ENCODE results near the gene EFCAB14.

DNA sequence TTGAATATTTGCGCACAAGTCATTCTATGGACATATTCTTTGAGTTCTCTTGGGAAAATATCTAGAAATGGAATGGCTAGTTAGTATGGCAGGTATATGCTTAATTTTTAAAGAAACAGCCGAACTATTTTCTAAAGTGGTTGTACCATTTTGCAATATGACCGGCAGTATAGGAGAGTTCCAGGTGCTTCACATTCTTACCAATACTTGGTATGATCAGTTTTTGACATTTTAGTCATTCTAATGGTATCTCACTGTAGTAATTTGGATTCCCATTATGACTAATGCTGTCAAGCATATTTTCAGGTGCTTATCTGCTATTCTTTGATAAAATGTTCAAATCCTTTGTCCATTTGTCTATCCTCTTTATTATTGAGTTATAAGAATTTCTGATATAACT is 71.3 kb downstream of the EFCAB14 start:
- TF ChIP-seq, protein P1, sequence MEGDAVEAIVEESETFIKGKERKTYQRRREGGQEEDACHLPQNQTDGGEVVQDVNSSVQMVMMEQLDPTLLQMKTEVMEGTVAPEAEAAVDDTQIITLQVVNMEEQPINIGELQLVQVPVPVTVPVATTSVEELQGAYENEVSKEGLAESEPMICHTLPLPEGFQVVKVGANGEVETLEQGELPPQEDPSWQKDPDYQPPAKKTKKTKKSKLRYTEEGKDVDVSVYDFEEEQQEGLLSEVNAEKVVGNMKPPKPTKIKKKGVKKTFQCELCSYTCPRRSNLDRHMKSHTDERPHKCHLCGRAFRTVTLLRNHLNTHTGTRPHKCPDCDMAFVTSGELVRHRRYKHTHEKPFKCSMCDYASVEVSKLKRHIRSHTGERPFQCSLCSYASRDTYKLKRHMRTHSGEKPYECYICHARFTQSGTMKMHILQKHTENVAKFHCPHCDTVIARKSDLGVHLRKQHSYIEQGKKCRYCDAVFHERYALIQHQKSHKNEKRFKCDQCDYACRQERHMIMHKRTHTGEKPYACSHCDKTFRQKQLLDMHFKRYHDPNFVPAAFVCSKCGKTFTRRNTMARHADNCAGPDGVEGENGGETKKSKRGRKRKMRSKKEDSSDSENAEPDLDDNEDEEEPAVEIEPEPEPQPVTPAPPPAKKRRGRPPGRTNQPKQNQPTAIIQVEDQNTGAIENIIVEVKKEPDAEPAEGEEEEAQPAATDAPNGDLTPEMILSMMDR (optimal IDR thresholded peaks at IDR 0.05 in 1 of 3, IDR thresholded peaks at IDR 0.05 in 1 of 3, conservative IDR thresholded peaks at IDR 0.05 in 1 of 3; ENCODE audit: extremely low read depth in 1 of 3, insufficient read depth in 2 of 3, low read length in 3 of 3): no peak
- TF ChIP-seq EZH2 (IDR thresholded peaks at IDR 0.05; ENCODE audit: low read length): no peak

Data from keratinocyte (primary cell).